ENCODE results near the gene CAPZA1.
A peak's percentile ranks its signal among the peaks of the same experiment; 100 is the strongest.

The CAPZA1 gene

DNA sequence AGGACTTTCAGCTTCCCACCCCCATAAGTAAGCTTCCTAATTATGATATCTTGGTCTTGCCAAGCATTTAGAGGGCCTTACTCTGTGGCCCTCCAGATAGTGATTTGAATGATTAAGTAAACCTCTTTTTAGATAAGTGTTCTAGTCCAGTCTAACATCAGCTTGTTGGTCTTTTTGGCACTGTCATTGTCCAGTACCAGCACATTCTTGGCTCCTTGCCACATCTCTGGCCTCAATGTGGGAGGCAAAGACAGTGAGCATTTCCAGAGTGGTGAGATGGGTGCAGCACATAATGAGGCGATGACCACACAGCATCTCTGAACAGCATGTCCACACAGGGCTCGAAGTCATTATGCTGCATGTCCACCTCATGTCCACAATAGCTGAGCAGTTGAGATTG is 6.1 kb downstream of the CAPZA1 start:
- no peaks in the 10 kb centered on the region for H3K27me3 ChIP-seq (replicated peaks)
- DNase-seq = peak; percentile 35
- TF ChIP-seq, protein P1, sequence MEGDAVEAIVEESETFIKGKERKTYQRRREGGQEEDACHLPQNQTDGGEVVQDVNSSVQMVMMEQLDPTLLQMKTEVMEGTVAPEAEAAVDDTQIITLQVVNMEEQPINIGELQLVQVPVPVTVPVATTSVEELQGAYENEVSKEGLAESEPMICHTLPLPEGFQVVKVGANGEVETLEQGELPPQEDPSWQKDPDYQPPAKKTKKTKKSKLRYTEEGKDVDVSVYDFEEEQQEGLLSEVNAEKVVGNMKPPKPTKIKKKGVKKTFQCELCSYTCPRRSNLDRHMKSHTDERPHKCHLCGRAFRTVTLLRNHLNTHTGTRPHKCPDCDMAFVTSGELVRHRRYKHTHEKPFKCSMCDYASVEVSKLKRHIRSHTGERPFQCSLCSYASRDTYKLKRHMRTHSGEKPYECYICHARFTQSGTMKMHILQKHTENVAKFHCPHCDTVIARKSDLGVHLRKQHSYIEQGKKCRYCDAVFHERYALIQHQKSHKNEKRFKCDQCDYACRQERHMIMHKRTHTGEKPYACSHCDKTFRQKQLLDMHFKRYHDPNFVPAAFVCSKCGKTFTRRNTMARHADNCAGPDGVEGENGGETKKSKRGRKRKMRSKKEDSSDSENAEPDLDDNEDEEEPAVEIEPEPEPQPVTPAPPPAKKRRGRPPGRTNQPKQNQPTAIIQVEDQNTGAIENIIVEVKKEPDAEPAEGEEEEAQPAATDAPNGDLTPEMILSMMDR (IDR thresholded peaks at IDR 0.05; ENCODE audit: low read depth, low read length, missing control alignments) = no peak
- in situ Hi-C loops (cut with HindIII; ENCODE audit: low pct_ligation_motif_present, low sequenced_read_pairs) = no loop called here
- H3K36me3 ChIP-seq (replicated peaks) = peaks cover 6% of the 10 kb centered on the region
- no peak overlapping the region for H3K27ac ChIP-seq
- no peak overlapping the region for H3K4me3 ChIP-seq (ENCODE audit: low read depth, low read length)

DNA sequence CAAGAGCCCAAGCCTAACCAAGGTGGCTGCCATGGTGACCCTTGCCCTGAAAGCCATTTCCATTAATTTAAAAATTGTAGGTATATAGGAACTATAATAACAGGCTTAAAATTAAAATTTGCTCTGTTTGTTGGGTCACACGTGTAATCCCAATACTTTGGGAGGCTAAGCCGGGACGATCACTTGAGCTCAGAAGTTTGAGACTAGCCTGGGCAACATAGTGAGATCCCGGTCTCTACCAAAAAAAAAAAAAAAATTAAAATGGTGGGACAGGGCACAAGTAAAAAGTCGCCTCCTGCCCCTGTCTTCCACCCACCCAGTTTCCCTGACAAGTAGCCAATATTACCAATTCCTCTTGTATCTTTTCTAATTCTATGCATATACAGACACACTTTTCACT is 6.6 kb downstream of the CAPZA1 start:
- Histone ChIP-seq H3K36me3 (replicated peaks) (peaks cover 6% of the 10 kb centered on the region), H3K27me3 (replicated peaks) (no peaks in the 10 kb centered on the region), H3K27ac (no peak overlapping the region), H3K4me3 (ENCODE audit: low read depth, low read length) (no peak overlapping the region)
- no peak for DNase-seq
- in situ Hi-C loops (cut with HindIII; ENCODE audit: low pct_ligation_motif_present, low sequenced_read_pairs) = no loop called here
- TF ChIP-seq, protein P1 (IDR thresholded peaks at IDR 0.05; ENCODE audit: low read depth, low read length, missing control alignments) = no peak

DNA sequence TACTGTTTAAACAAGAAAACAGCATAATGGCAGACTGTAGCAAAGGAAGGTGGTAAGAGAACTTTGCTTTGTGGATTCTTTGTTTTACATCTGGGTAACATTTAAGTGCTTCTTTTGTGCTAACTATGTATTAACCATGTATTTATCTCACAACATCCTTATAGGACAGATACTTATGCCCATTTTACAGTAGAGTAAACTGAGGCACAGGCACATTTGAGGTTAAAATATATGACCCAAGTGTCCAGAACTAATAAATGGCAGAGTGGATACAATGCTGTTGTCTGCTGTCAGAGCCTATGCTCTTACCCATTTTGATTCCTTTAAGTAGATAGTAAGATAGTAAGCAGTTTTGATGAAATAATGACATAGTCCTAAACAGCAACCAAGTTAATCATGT is 7.3 kb downstream of the CAPZA1 start:
- Histone ChIP-seq H3K27ac (no peak overlapping the region), H3K36me3 (replicated peaks) (peaks cover 6% of the 10 kb centered on the region), H3K27me3 (replicated peaks) (no peaks in the 10 kb centered on the region), H3K4me3 (ENCODE audit: low read depth, low read length) (no peak overlapping the region)
- TF ChIP-seq, protein P1 (IDR thresholded peaks at IDR 0.05; ENCODE audit: low read depth, low read length, missing control alignments) = no peak
- no peak for DNase-seq
- in situ Hi-C loops (cut with HindIII; ENCODE audit: low pct_ligation_motif_present, low sequenced_read_pairs) = no loop called here

DNA sequence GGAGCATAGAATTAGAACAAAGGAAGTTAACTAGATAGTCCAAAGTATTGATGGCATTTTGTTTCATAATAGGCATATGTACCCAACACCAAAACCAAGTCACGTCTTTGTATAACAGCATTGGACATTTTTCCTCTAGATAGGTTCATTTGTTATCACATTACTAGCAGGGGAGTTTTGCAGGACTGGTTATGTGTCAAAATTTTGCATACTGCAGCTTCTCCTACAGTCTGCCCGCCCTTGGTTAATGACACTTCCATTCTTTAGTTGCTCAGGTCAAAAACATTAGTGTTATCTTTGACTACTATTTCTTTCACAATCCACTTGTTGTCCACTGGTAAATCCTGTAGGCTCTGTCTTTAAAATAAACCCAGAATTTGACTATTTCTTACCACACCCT is 8.9 kb downstream of the CAPZA1 start:
- H3K27me3 ChIP-seq (replicated peaks) = no peaks in the 10 kb centered on the region
- in situ Hi-C loops (cut with HindIII; ENCODE audit: low pct_ligation_motif_present, low sequenced_read_pairs) = no loop called here
- TF ChIP-seq, protein P1 (IDR thresholded peaks at IDR 0.05; ENCODE audit: low read depth, low read length, missing control alignments) = no peak
- H3K4me3 ChIP-seq (ENCODE audit: low read depth, low read length) = no peak overlapping the region
- no peak for DNase-seq
- no peak overlapping the region for H3K27ac ChIP-seq
- H3K36me3 ChIP-seq (replicated peaks) = peaks cover 6% of the 10 kb centered on the region

DNA sequence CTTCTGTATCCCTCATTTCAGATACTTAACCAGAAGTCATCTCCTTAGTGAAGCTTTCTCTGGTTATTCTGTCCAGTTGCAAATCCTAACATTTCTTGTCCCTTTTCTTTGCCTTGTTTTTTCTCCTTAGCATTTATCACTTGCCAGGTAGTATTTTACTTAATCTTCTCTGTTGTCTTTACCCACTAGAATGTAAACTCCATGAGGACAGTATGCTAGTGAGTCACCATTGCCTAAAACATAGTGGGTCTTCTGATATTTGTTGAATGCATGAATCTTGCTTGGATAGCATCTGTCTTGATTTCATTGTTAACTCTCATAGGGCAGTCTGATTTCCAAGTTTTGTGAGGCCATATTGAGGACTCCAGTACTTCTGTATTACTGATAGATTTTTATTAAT is 9.6 kb downstream of the CAPZA1 start:
- TF ChIP-seq, protein P1 (IDR thresholded peaks at IDR 0.05; ENCODE audit: low read depth, low read length, missing control alignments) = no peak
- in situ Hi-C loops (cut with HindIII; ENCODE audit: low pct_ligation_motif_present, low sequenced_read_pairs) = no loop called here
- no peak for DNase-seq
- H3K4me3 ChIP-seq (ENCODE audit: low read depth, low read length) = no peak overlapping the region
- peaks cover 6% of the 10 kb centered on the region for H3K36me3 ChIP-seq (replicated peaks)
- H3K27me3 ChIP-seq (replicated peaks) = no peaks in the 10 kb centered on the region
- no peak overlapping the region for H3K27ac ChIP-seq

DNA sequence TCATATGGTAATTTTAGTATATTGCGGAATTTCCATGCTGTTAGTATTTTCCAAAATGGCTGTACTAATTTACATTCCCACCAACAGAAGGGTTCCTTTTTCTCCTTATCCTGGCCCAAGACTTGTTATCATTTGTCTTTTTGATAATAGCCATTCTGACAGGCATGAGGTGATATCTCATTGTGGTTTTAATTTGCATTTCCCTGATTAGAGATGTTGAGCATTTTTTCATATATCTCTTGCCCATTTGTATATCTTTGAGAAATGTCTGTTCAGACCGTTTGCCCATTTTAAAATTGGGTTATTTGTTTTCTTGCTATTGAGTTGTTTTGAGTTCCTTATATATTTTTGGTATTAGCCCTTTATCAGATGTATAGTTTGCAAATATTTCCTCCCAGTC is 14.0 kb downstream of the CAPZA1 start:
- Histone ChIP-seq H3K36me3 (replicated peaks) (no peaks in the 10 kb centered on the region), H3K27ac (no peak overlapping the region), H3K4me3 (ENCODE audit: low read depth, low read length) (no peak overlapping the region), H3K27me3 (replicated peaks) (no peaks in the 10 kb centered on the region)
- in situ Hi-C loops (cut with HindIII; ENCODE audit: low pct_ligation_motif_present, low sequenced_read_pairs) = no loop called here
- DNase-seq = no peak
- TF ChIP-seq, protein P1 (IDR thresholded peaks at IDR 0.05; ENCODE audit: low read depth, low read length, missing control alignments) = no peak

Measured in brain microvascular endothelial cell (primary cell).